GM12878 (cell line): ENCODE measurements around the gene CACNA1I.

Source experiments
- CTCF ChIP-seq, 3 experiments: IDR thresholded peaks in 2 of 3; conservative IDR thresholded peaks in 1 of 3; 2 replicates each; pipeline ENCODE4 v1.5.1; 2011; ENCODE audit warnings: low read depth in 3 of 3, low read length in 3 of 3, mild to moderate bottlenecking in 3 of 3, control low read depth in 2 of 3, moderate library complexity in 2 of 3, inconsistent platforms in 1 of 3, mixed read lengths in 1 of 3; ENCODE audit not compliant: control insufficient read depth in 2 of 3, insufficient read depth in 1 of 3; ENCODE audit errors: extremely low read depth in 1 of 3
- ESRRA ChIP-seq: IDR thresholded peaks from 2 replicates; pipeline ENCODE4 v1.6.1; 2012; ENCODE audit warnings: mild to moderate bottlenecking, low read length, improper control_type of control experiment
- EZH2 ChIP-seq: IDR thresholded peaks from 2 replicates; pipeline ENCODE4 v1.6.1; 2012; ENCODE audit warnings: low read depth, mild to moderate bottlenecking, control low read depth, inconsistent platforms, low read length, borderline replicate concordance; ENCODE audit not compliant: control insufficient read depth
- SIN3A ChIP-seq: IDR thresholded peaks from 2 replicates; pipeline ENCODE4 v1.6.1; 2012; ENCODE audit warnings: low read depth, low read length, improper control_type of control experiment
- SP1 ChIP-seq: IDR thresholded peaks from one replicate; pipeline ENCODE4 v1.6.1; 2011; ENCODE audit warnings: low read depth, low read length

DNA sequence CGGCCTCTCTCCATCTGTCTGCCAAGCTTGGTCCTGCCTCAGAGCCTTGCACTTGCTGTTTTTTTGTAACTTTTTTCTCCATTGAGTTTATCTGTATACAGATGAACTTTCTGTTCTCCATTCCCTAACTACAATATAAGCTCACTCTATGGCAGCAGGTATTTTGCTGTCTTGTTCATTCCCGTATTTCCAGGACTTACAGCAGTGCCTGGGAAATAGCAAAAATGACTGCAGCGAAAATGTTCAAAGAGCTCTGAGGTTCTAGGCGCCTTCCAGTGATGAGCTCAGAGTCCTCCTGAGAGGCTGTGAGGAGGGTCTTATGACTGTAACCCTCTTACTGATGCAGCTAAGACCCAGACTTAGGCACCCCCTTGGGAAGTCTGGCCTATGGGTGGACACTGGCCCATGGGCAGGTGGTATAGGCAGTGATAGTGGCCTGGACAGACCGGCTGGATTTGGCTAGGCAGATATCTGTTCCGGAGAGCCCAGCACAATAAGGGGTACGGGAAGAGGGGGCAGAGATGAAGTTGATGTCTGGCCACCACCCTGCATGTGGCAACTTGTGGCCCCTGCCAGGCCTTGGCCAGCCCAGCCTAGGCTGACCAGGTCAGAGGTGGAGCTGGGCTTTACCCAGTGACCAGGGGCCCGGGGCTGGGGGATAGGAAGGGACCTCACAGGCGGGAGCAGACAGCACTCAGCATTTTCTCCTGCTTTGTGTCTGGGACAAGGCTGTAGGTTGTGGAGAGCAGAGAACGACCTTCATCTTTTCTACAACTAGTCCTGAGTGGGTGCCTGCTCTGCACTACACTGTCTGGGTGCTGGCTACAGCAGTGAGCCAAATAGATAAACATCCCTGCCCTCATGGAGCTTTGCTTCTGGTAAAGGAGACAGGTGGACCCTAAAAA is 45.5 kb upstream of the CACNA1I start:
- TF ChIP-seq EZH2: no peak
- no peak for TF ChIP-seq ESRRA
- no peak for TF ChIP-seq SIN3A
- no peak for TF ChIP-seq SP1
- TF ChIP-seq CTCF (IDR thresholded peaks at IDR 0.05 in 2 of 3, conservative IDR thresholded peaks at IDR 0.05 in 1 of 3; ENCODE audit: control insufficient read depth in 2 of 3, extremely low read depth in 1 of 3, insufficient read depth in 1 of 3, low read depth in 3 of 3, low read length in 3 of 3): no peak
